A673 (cell line): ENCODE data around the gene UPK1B. TPM values are rescaled to one million over a fixed set of nuclear protein-coding genes. Genes with fewer than 3 reads are reported as not detected.

Experiments used
- BruUV-seq: library from RNA; stranded (reverse); fragments of 400-500 nt; replicated peaks from 2 replicates; lab custom pipeline; 2021; lab: Mats Ljungman, UMichigan
- CTCF ChIA-PET: fragments of 300-600 bp; sonication (Branson Sonifier 250); formaldehyde crosslinking; loops from one replicate; lab custom pipeline; 2022; ENCODE audit warnings: antibody characterized with exemption; lab: Charles Lee
- POLR2A ChIA-PET: fragments of 300-600 bp; sonication (Branson Sonifier 250); formaldehyde crosslinking; loops from one replicate; lab custom pipeline; 2022; ENCODE audit warnings: antibody characterized with exemption; ENCODE audit not compliant: low non-redundant PET; lab: Charles Lee
- DNase-seq: peaks from one replicate; pipeline ENCODE4 v3.0.0-alpha.2; 2015; ENCODE audit warnings: low spot score
- H3K27ac ChIP-seq: fragments of 200-600 bp; sonication (generic); 2 replicates; pipeline ENCODE4 v1.5.1; 2016; ENCODE audit warnings: mixed run types, low read depth, mild to moderate bottlenecking, mixed read lengths, antibody characterized with exemption, low read length; ENCODE audit not compliant: poor library complexity, severe bottlenecking
- H3K27me3 ChIP-seq: fragments of 200-600 bp; sonication (generic); replicated peaks from 2 replicates; pipeline ENCODE4 v1.6.1; 2017; ENCODE audit warnings: mixed run types, low read depth, mild to moderate bottlenecking, mixed read lengths, antibody characterized with exemption, low read length; ENCODE audit not compliant: insufficient read depth, poor library complexity
- H3K36me3 ChIP-seq: fragments of 200-600 bp; sonication (generic); 2 replicates; pipeline ENCODE4 v1.6.1; 2016; ENCODE audit warnings: mixed run types, mild to moderate bottlenecking, mixed read lengths, antibody characterized with exemption, low read length; ENCODE audit not compliant: insufficient read depth, poor library complexity, severe bottlenecking
- H3K4me1 ChIP-seq: fragments of 200-600 bp; sonication (generic); 2 replicates; pipeline ENCODE4 v1.6.1; 2017; ENCODE audit warnings: mixed run types, mild to moderate bottlenecking, mixed read lengths, antibody characterized with exemption, low read length; ENCODE audit not compliant: insufficient read depth, poor library complexity, severe bottlenecking
- H3K4me3 ChIP-seq: fragments of 200-600 bp; sonication (generic); 2 replicates; pipeline ENCODE4 v1.5.1; 2016; ENCODE audit warnings: low read depth, mixed run types, mild to moderate bottlenecking, mixed read lengths, low read length; ENCODE audit not compliant: poor library complexity, severe bottlenecking
- H3K9me3 ChIP-seq: fragments of 200-600 bp; sonication (generic); 2 replicates; pipeline ENCODE4 v1.6.1; 2016; ENCODE audit warnings: mixed run types, low read depth, mild to moderate bottlenecking, mixed read lengths, antibody characterized with exemption, low read length; ENCODE audit not compliant: poor library complexity, severe bottlenecking
- CTCF ChIP-seq: fragments of 300-800, 200-600 bp; sonication (generic); conservative IDR thresholded peaks from 2 replicates; pipeline ENCODE4 v1.5.1; 2017; ENCODE audit warnings: low read depth, mild to moderate bottlenecking, antibody characterized with exemption, low read length, moderate library complexity, mixed read lengths
- EZH2 ChIP-seq: fragments of 200-600 bp; sonication (generic); IDR thresholded peaks from 2 replicates; pipeline ENCODE4 v1.6.1; 2017; ENCODE audit warnings: borderline replicate concordance, low read depth, mild to moderate bottlenecking, mixed read lengths, antibody characterized with exemption, low read length; ENCODE audit not compliant: poor library complexity, severe bottlenecking
- intact Hi-C: fragments of 100-400 bp; cut with micrococcal nuclease; formaldehyde crosslinking; loops from one replicate; pipeline ENCODE4 v1.10.0; 2022; ENCODE audit not compliant: unreplicated experiment
- total RNA-seq: library from RNA; stranded (reverse); gene quantifications from 2 replicates; pipeline ENCODE4 v1.2.3, GENCODE V29; 2021

The UPK1B gene
- total RNA-seq, 1 experiment from 2014 or later, result not detected

- ChIA-PET CTCF (interaction anchor here (0.8 kb wide), 1 partner anchor 92 kb away, joined by 4 read pairs; no protein-coding TSS in a partner anchor), POLR2A (no interaction called here)
- Histone ChIP-seq H3K27ac (no peak overlapping the region), H3K36me3 (no peaks in the 10 kb centered on the region), H3K9me3 (no peaks in the 10 kb centered on the region), H3K4me3 (no peak overlapping the region), H3K27me3 (no peaks in the 10 kb centered on the region), H3K4me1 (no peaks in the 10 kb centered on the region)
- intact Hi-C loops, result loop anchor here (10.0 kb wide), 1 partner anchor 235 kb away; no protein-coding TSS in a partner anchor
- TF ChIP-seq EZH2, result no peak
- no peak for TF ChIP-seq CTCF
- DNase-seq, result no peak
- BruUV-seq, result no TSS peak
Measured at GRCh38 chr3:119149484-119149883, 23.9 kb upstream of the UPK1B start.

GRCh38 chr3:119156868-119157267, 16.5 kb upstream of the UPK1B start:
- DNase-seq, result no peak
- Histone ChIP-seq H3K4me3 (no peak overlapping the region), H3K27me3 (no peaks in the 10 kb centered on the region), H3K27ac (no peak overlapping the region), H3K36me3 (no peaks in the 10 kb centered on the region), H3K9me3 (no peaks in the 10 kb centered on the region), H3K4me1 (no peaks in the 10 kb centered on the region)
- CTCF ChIA-PET, result no interaction called here
- no TSS peak for BruUV-seq
- no peak for TF ChIP-seq CTCF
- intact Hi-C loops, result no loop called here
- POLR2A ChIA-PET, result no interaction called here

- Histone ChIP-seq H3K27me3 (no peaks in the 10 kb centered on the region), H3K4me3 (no peak overlapping the region), H3K36me3 (no peaks in the 10 kb centered on the region), H3K4me1 (no peaks in the 10 kb centered on the region), H3K9me3 (no peaks in the 10 kb centered on the region), H3K27ac (no peak overlapping the region)
- CTCF ChIA-PET, result no interaction called here
- BruUV-seq, result no TSS peak
- intact Hi-C loops, result no loop called here
- no peak for DNase-seq
- POLR2A ChIA-PET, result no interaction called here
- TF ChIP-seq CTCF, result no peak
- no peak for TF ChIP-seq EZH2
Measured at GRCh38 chr3:119157971-119158370, 15.4 kb upstream of the UPK1B start.
